ENCODE measurements around the gene COL11A2. TPM values are rescaled to one million over a fixed set of nuclear protein-coding genes. Genes with fewer than 3 reads are reported as not detected.

COL11A2 gene
- total RNA-seq, 2 donors from 2014 or later = 0.78 to 2.3 TPM

- peak; percentile 48 to 70 (median 66) for DNase-seq
- Histone ChIP-seq H3K4me3 (no peak overlapping the region), H3K36me3 (replicated peaks in 1 of 2; ENCODE audit: insufficient read depth in 1 of 2, low read depth in 2 of 2) (peaks cover 0 to 18% of the 10 kb centered on the region in 2 donors), H3K27ac (peak overlapping the region in 3 of 4 donors; percentile 32 to 52 (median 38)), H3K27me3 (peaks cover 0 to 6% of the 10 kb centered on the region in 2 donors), H3K9me3 (no peaks in the 10 kb centered on the region), H3K4me1 (peaks cover 23% of the 10 kb centered on the region)
- TF ChIP-seq, protein P1, sequence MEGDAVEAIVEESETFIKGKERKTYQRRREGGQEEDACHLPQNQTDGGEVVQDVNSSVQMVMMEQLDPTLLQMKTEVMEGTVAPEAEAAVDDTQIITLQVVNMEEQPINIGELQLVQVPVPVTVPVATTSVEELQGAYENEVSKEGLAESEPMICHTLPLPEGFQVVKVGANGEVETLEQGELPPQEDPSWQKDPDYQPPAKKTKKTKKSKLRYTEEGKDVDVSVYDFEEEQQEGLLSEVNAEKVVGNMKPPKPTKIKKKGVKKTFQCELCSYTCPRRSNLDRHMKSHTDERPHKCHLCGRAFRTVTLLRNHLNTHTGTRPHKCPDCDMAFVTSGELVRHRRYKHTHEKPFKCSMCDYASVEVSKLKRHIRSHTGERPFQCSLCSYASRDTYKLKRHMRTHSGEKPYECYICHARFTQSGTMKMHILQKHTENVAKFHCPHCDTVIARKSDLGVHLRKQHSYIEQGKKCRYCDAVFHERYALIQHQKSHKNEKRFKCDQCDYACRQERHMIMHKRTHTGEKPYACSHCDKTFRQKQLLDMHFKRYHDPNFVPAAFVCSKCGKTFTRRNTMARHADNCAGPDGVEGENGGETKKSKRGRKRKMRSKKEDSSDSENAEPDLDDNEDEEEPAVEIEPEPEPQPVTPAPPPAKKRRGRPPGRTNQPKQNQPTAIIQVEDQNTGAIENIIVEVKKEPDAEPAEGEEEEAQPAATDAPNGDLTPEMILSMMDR (IDR thresholded peaks at IDR 0.05) = no peak
- no peak for TF ChIP-seq POLR2A (IDR thresholded peaks at IDR 0.05)
- intact Hi-C loops (cut with DNase I) = no loop called here
- WGBS, 2 donors = 32 to 34% methylated on average over 5 to 8 of the region's 8 CpGs
- peak; percentile 51 for ATAC-seq
Measured at GRCh38 chr6:33191383-33192104, 723 bp downstream of the COL11A2 start.

- peaks cover 0 to 13% of the 10 kb centered on the region in 2 donors for H3K36me3 ChIP-seq (replicated peaks in 1 of 2; ENCODE audit: insufficient read depth in 1 of 2, low read depth in 2 of 2)
- peaks cover 23% of the 10 kb centered on the region for H3K4me1 ChIP-seq
- DNase-seq (no peak), ATAC-seq (no peak)
- H3K4me3 ChIP-seq = no peak overlapping the region
- intact Hi-C loops (cut with DNase I) = no loop called here
- TF ChIP-seq POLR2A (IDR thresholded peaks at IDR 0.05) = no peak
- TF ChIP-seq, protein P1 (IDR thresholded peaks at IDR 0.05) = no peak
- peaks cover 0 to 6% of the 10 kb centered on the region in 2 donors for H3K27me3 ChIP-seq
- H3K27ac ChIP-seq = peak overlapping the region in 2 of 4 donors; percentile 32 to 38
- no peaks in the 10 kb centered on the region for H3K9me3 ChIP-seq
- 62 to 68% methylated on average over 8 to 11 of the region's 11 CpGs for WGBS, 2 donors
Measured at GRCh38 chr6:33190504-33191107, 1.7 kb downstream of the COL11A2 start.

GRCh38 chr6:33189625-33190448, 2.4 kb downstream of the COL11A2 start:
- 50 to 59% methylated on average over 7 of the region's 7 CpGs for WGBS, 2 donors
- Histone ChIP-seq H3K36me3 (replicated peaks in 1 of 2; ENCODE audit: insufficient read depth in 1 of 2, low read depth in 2 of 2) (peaks cover 0 to 6% of the 10 kb centered on the region in 2 donors), H3K27me3 (peaks cover 0 to 6% of the 10 kb centered on the region in 2 donors), H3K27ac (no peak overlapping the region), H3K4me3 (no peak overlapping the region), H3K9me3 (no peaks in the 10 kb centered on the region), H3K4me1 (peaks cover 23% of the 10 kb centered on the region)
- no peak for ATAC-seq
- TF ChIP-seq, protein P1 (IDR thresholded peaks at IDR 0.05) = no peak
- TF ChIP-seq POLR2A (IDR thresholded peaks at IDR 0.05) = no peak
- intact Hi-C loops (cut with DNase I) = no loop called here
- no peak for DNase-seq

DNA sequence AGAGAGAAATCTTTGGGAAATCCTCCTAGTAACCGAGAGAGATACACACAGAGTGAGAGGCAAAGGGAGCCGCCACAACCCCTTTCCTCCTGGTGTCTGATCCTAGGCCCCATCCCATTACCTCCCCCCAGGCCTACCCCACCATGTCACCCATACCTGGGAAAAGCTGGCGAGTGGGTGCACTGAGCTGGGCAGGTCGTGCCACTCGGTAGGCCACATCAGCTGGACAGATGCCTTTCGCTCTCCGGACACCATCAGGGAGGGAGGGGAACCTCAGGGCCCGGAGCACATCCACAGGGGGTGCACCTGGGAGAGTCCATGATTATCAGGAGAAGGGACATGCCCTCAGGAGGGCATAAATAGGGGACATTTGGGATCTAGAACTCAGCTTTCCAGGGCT, 3.1 kb downstream of the COL11A2 start:
- peaks cover 0 to 6% of the 10 kb centered on the region in 2 donors for H3K27me3 ChIP-seq
- intact Hi-C loops (cut with DNase I) = no loop called here
- TF ChIP-seq, protein P1 (IDR thresholded peaks at IDR 0.05) = no peak
- TF ChIP-seq POLR2A (IDR thresholded peaks at IDR 0.05) = no peak
- DNase-seq (no peak), ATAC-seq (no peak)
- no peaks in the 10 kb centered on the region for H3K9me3 ChIP-seq
- no peaks in the 10 kb centered on the region for H3K36me3 ChIP-seq (replicated peaks in 1 of 2; ENCODE audit: insufficient read depth in 1 of 2, low read depth in 2 of 2)
- no peak overlapping the region for H3K4me3 ChIP-seq
- H3K27ac ChIP-seq = no peak overlapping the region
- peaks cover 23% of the 10 kb centered on the region for H3K4me1 ChIP-seq
- WGBS, 2 donors = 76 to 82% methylated on average over 6 to 8 of the region's 8 CpGs
